Trophoblast cell (in vitro differentiated cells and primary cell): ENCODE data around the gene MAP3K4.

Source experiments
- DNase-seq, 2 donors: peaks; one replicate each; pipeline ENCODE4 v3.0.0-alpha.2; 2016
- H2AFZ ChIP-seq: 2 replicates; pipeline ENCODE4 v1.6.1; 2013; ENCODE audit warnings: low read length, moderate library complexity, mild to moderate bottlenecking; ENCODE audit not compliant: insufficient read depth, poor library complexity
- H2AK5ac ChIP-seq: 2 replicates; pipeline ENCODE4 v1.6.1; 2013; ENCODE audit warnings: mild to moderate bottlenecking, low read length
- H2BK120ac ChIP-seq: 2 replicates; pipeline ENCODE4 v1.6.1; 2013; ENCODE audit warnings: low read length, mild to moderate bottlenecking, moderate library complexity; ENCODE audit not compliant: insufficient read depth, poor library complexity
- H2BK12ac ChIP-seq: 2 replicates; pipeline ENCODE4 v1.6.1; 2013; ENCODE audit warnings: mild to moderate bottlenecking, low read length, moderate library complexity
- H2BK5ac ChIP-seq: 2 replicates; pipeline ENCODE4 v1.6.1; 2013; ENCODE audit warnings: low read length, low read depth, moderate library complexity, mild to moderate bottlenecking; ENCODE audit not compliant: poor library complexity
- H3K14ac ChIP-seq: 2 replicates; pipeline ENCODE4 v1.6.1; 2013; ENCODE audit warnings: mild to moderate bottlenecking, low read length
- H3K18ac ChIP-seq: 2 replicates; pipeline ENCODE4 v1.6.1; 2013; ENCODE audit warnings: mild to moderate bottlenecking, low read length
- H3K23ac ChIP-seq: 2 replicates; pipeline ENCODE4 v1.6.1; 2013; ENCODE audit warnings: low read length
- H3K27ac ChIP-seq: 2 replicates; pipeline ENCODE4 v1.5.1; 2013; ENCODE audit warnings: low read depth, mild to moderate bottlenecking, inconsistent platforms, low read length, moderate library complexity
- H3K27me3 ChIP-seq: 2 replicates; pipeline ENCODE4 v1.6.1; 2013; ENCODE audit warnings: inconsistent platforms, mild to moderate bottlenecking, low read length, moderate library complexity; ENCODE audit not compliant: insufficient read depth
- H3K36me3 ChIP-seq, 2 experiments: 1 replicate in 1 of 2; 2 replicates in 1 of 2; pipeline ENCODE4 v1.6.1; 2013; ENCODE audit warnings: low read length in 2 of 2, mild to moderate bottlenecking in 2 of 2, moderate library complexity in 1 of 2; ENCODE audit not compliant: insufficient read depth in 2 of 2, control insufficient read depth in 1 of 2
- H3K4ac ChIP-seq: 2 replicates; pipeline ENCODE4 v1.6.1; 2013; ENCODE audit warnings: low read depth, mild to moderate bottlenecking, low read length, moderate library complexity
- H3K4me1 ChIP-seq, 2 experiments: 1 replicate in 1 of 2; 2 replicates in 1 of 2; pipeline ENCODE4 v1.6.1; 2013; ENCODE audit warnings: low read length in 2 of 2, mild to moderate bottlenecking in 2 of 2, moderate library complexity in 1 of 2; ENCODE audit not compliant: insufficient read depth in 2 of 2, control insufficient read depth in 1 of 2
- H3K4me2 ChIP-seq: 2 replicates; pipeline ENCODE4 v1.6.1; 2013; ENCODE audit warnings: inconsistent platforms, mild to moderate bottlenecking, low read length, moderate library complexity
- H3K4me3 ChIP-seq: 2 replicates; pipeline ENCODE4 v1.5.1; 2013; ENCODE audit warnings: mild to moderate bottlenecking, low read depth, low read length, inconsistent platforms
- H3K79me1 ChIP-seq: one replicate; pipeline ENCODE4 v1.6.1; 2013; ENCODE audit warnings: low read length
- H3K79me2 ChIP-seq: 2 replicates; pipeline ENCODE4 v1.6.1; 2013; ENCODE audit warnings: low read length, mild to moderate bottlenecking; ENCODE audit not compliant: control insufficient read depth, insufficient read depth, poor library complexity
- H3K9ac ChIP-seq: 2 replicates; pipeline ENCODE4 v1.6.1; 2013; ENCODE audit warnings: mild to moderate bottlenecking, low read length
- H3K9me3 ChIP-seq: 2 replicates; pipeline ENCODE4 v1.6.1; 2013; ENCODE audit warnings: low read depth, mild to moderate bottlenecking, control low read depth, inconsistent platforms, low read length; ENCODE audit not compliant: insufficient read depth
- H4K12ac ChIP-seq: 2 replicates; pipeline ENCODE4 v1.6.1; 2013; ENCODE audit warnings: low read depth, mild to moderate bottlenecking, low read length, moderate library complexity
- H4K8ac ChIP-seq: 2 replicates; pipeline ENCODE4 v1.6.1; 2013; ENCODE audit warnings: low read depth, mild to moderate bottlenecking, low read length, moderate library complexity
- H4K91ac ChIP-seq: one replicate; pipeline ENCODE4 v1.6.1; 2013; ENCODE audit warnings: low read depth, mild to moderate bottlenecking, low read length, moderate library complexity
- WGBS: extraction: QIAGEN DNeasy Blood & Tissue Kit; methylation state at CpG from one replicate; pipeline ENCODE4 v1.1.7; 2013; ENCODE audit warnings: missing lambda C conversion rate; ENCODE audit not compliant: insufficient read length, insufficient coverage; ENCODE audit errors: extremely low coverage; 5-methylcytosine and 5-hydroxymethylcytosine counted together

MAP3K4 gene

GRCh38 chr6:161085246-161085645, 93.7 kb downstream of the MAP3K4 start:
- no CpG with 5 or more reads among the region's 5 CpGs for WGBS
- H2AK5ac ChIP-seq: no peak overlapping the region
- H2BK5ac ChIP-seq: no peak overlapping the region
- H3K4me3 ChIP-seq: no peak overlapping the region
- H2AFZ ChIP-seq: no peak overlapping the region
- H2BK120ac ChIP-seq: no peak overlapping the region
- H3K79me2 ChIP-seq: no peaks in the 10 kb centered on the region
- no peak overlapping the region for H3K4me2 ChIP-seq
- H2BK12ac ChIP-seq: no peak overlapping the region
- H3K27me3 ChIP-seq: no peaks in the 10 kb centered on the region
- no peak overlapping the region for H3K4ac ChIP-seq
- no peaks in the 10 kb centered on the region for H3K9me3 ChIP-seq
- peaks cover 13 to 38% of the 10 kb centered on the region in 2 experiments for H3K36me3 ChIP-seq
- H3K4me1 ChIP-seq: no peaks in the 10 kb centered on the region
- no peak overlapping the region for H4K12ac ChIP-seq
- H3K9ac ChIP-seq: no peak overlapping the region
- no peak overlapping the region for H3K14ac ChIP-seq
- H3K18ac ChIP-seq: no peak overlapping the region
- H3K27ac ChIP-seq: no peak overlapping the region
- no peak overlapping the region for H3K23ac ChIP-seq
- H4K8ac ChIP-seq: no peak overlapping the region
- no peaks in the 10 kb centered on the region for H3K79me1 ChIP-seq
- H4K91ac ChIP-seq: no peak overlapping the region
- no peak for DNase-seq

GRCh38 chr6:161088676-161089328, 97.2 kb downstream of the MAP3K4 start:
- Histone ChIP-seq H3K79me2 (no peaks in the 10 kb centered on the region), H2BK5ac (no peak overlapping the region), H2AK5ac (no peak overlapping the region), H3K23ac (no peak overlapping the region), H3K18ac (no peak overlapping the region), H3K4ac (no peak overlapping the region), H3K79me1 (no peaks in the 10 kb centered on the region), H3K4me3 (no peak overlapping the region), H3K4me2 (no peak overlapping the region), H2AFZ (no peak overlapping the region), H3K36me3 (peaks cover 11 to 27% of the 10 kb centered on the region in 2 experiments), H3K27ac (no peak overlapping the region), H2BK12ac (no peak overlapping the region), H4K91ac (no peak overlapping the region), H3K4me1 (no peaks in the 10 kb centered on the region), H3K14ac (no peak overlapping the region), H3K9ac (no peak overlapping the region), H4K12ac (no peak overlapping the region), H3K27me3 (no peaks in the 10 kb centered on the region), H4K8ac (no peak overlapping the region), H2BK120ac (no peak overlapping the region), H3K9me3 (no peaks in the 10 kb centered on the region)
- WGBS: no CpG with 5 or more reads among the region's 2 CpGs
- DNase-seq: no peak

GRCh38 chr6:161091151-161091550, 99.6 kb downstream of the MAP3K4 start:
- H3K14ac ChIP-seq: no peak overlapping the region
- no peak overlapping the region for H4K8ac ChIP-seq
- no peak overlapping the region for H3K4me3 ChIP-seq
- H2BK12ac ChIP-seq: no peak overlapping the region
- no peak overlapping the region for H3K23ac ChIP-seq
- no CpG with 5 or more reads among the region's 4 CpGs for WGBS
- H3K79me1 ChIP-seq: no peaks in the 10 kb centered on the region
- H2BK5ac ChIP-seq: no peak overlapping the region
- no peak overlapping the region for H3K18ac ChIP-seq
- H3K4ac ChIP-seq: no peak overlapping the region
- no peak overlapping the region for H2AFZ ChIP-seq
- no peak overlapping the region for H3K4me2 ChIP-seq
- no peaks in the 10 kb centered on the region for H3K79me2 ChIP-seq
- DNase-seq: no peak
- H2BK120ac ChIP-seq: no peak overlapping the region
- no peak overlapping the region for H4K91ac ChIP-seq
- H4K12ac ChIP-seq: no peak overlapping the region
- no peak overlapping the region for H2AK5ac ChIP-seq
- no peak overlapping the region for H3K9ac ChIP-seq
- no peaks in the 10 kb centered on the region for H3K4me1 ChIP-seq
- no peaks in the 10 kb centered on the region for H3K27me3 ChIP-seq
- H3K36me3 ChIP-seq: peaks cover 14 to 30% of the 10 kb centered on the region in 2 experiments
- no peaks in the 10 kb centered on the region for H3K9me3 ChIP-seq
- H3K27ac ChIP-seq: no peak overlapping the region

- H2BK12ac ChIP-seq: no peak overlapping the region
- WGBS: no CpG with 5 or more reads among the region's 6 CpGs
- no peak overlapping the region for H3K4me2 ChIP-seq
Observed at GRCh38 chr6:161091972-161092701, 100.6 kb downstream of the MAP3K4 start.

More at GRCh38 chr6:161091972-161092701, 100.6 kb downstream of the MAP3K4 start:
- no peak overlapping the region for H3K14ac ChIP-seq
- H4K12ac ChIP-seq: no peak overlapping the region
- H3K4ac ChIP-seq: no peak overlapping the region
- H2BK5ac ChIP-seq: no peak overlapping the region
- peak; percentile 22 to 64 for DNase-seq
- H3K79me1 ChIP-seq: no peaks in the 10 kb centered on the region
- H2AFZ ChIP-seq: no peak overlapping the region
- H3K4me1 ChIP-seq: no peaks in the 10 kb centered on the region
- H3K79me2 ChIP-seq: no peaks in the 10 kb centered on the region
- no peak overlapping the region for H4K91ac ChIP-seq
- H4K8ac ChIP-seq: no peak overlapping the region
- no peak overlapping the region for H2BK120ac ChIP-seq
- H2AK5ac ChIP-seq: no peak overlapping the region
- H3K27me3 ChIP-seq: no peaks in the 10 kb centered on the region
- H3K27ac ChIP-seq: no peak overlapping the region
- H3K18ac ChIP-seq: no peak overlapping the region
- no peaks in the 10 kb centered on the region for H3K9me3 ChIP-seq
- peaks cover 14 to 33% of the 10 kb centered on the region in 2 experiments for H3K36me3 ChIP-seq
- no peak overlapping the region for H3K9ac ChIP-seq
- H3K4me3 ChIP-seq: no peak overlapping the region
- no peak overlapping the region for H3K23ac ChIP-seq
